Epithelial cell of prostate (primary cell): ENCODE measurements around the gene FBLN2.
"Not testable (repeated sequence)": the region's sequence is repeated elsewhere in the genome, so short reads cannot be mapped to it uniquely, and the experiment has no call there.

Source experiments
- DNase-seq: peaks from one replicate; pipeline ENCODE4 v3.0.0-alpha.2; 2011; ENCODE audit warnings: low read depth, low spot score
- H3K27ac ChIP-seq: fragments of 450-650 bp; 2 replicates; pipeline ENCODE4 v1.5.1; 2017; ENCODE audit warnings: mild to moderate bottlenecking

The FBLN2 gene

GRCh38 chr3:13513051-13513912 lies 35.6 kb upstream of the FBLN2 start:
- no peak overlapping the region for H3K27ac ChIP-seq
- DNase-seq, result no peak

GRCh38 chr3:13513913-13514517 lies 34.9 kb upstream of the FBLN2 start:
- no peak overlapping the region for H3K27ac ChIP-seq
- DNase-seq, result no peak

GRCh38 chr3:13514639-13515435 lies 34.1 kb upstream of the FBLN2 start:
- DNase-seq, result no peak

GRCh38 chr3:13515786-13516759 lies 32.9 kb upstream of the FBLN2 start:
- DNase-seq, result no peak
- no peak overlapping the region for H3K27ac ChIP-seq

More at GRCh38 chr3:13514639-13515435, 34.1 kb upstream of the FBLN2 start:
- no peak overlapping the region for H3K27ac ChIP-seq

GRCh38 chr3:13516760-13517135 lies 32.2 kb upstream of the FBLN2 start:
- no peak overlapping the region for H3K27ac ChIP-seq
- no peak for DNase-seq

- no peak overlapping the region for H3K27ac ChIP-seq
- no peak for DNase-seq
These were observed 31.5 kb upstream of the FBLN2 start for GRCh38 chr3:13517253-13517977.

- no peak overlapping the region for H3K27ac ChIP-seq
- DNase-seq, result no peak
These were observed 30.4 kb upstream of the FBLN2 start for GRCh38 chr3:13518516-13518953.

- no peak overlapping the region for H3K27ac ChIP-seq
- no peak for DNase-seq
These were observed 29.7 kb upstream of the FBLN2 start for GRCh38 chr3:13519006-13519791.

GRCh38 chr3:13520326-13520880 lies 28.5 kb upstream of the FBLN2 start:
- DNase-seq, result no peak
- H3K27ac ChIP-seq, result no peak overlapping the region

- no peak for DNase-seq
- no peak overlapping the region for H3K27ac ChIP-seq
These were observed 27.6 kb upstream of the FBLN2 start for GRCh38 chr3:13521309-13521708.

- not testable (repeated sequence) for DNase-seq, H3K27ac ChIP-seq
These were observed 27.2 kb upstream of the FBLN2 start for GRCh38 chr3:13521749-13522148.

GRCh38 chr3:13522236-13522635 lies 26.7 kb upstream of the FBLN2 start:
- DNase-seq, result no peak
- no peak overlapping the region for H3K27ac ChIP-seq

GRCh38 chr3:13524979-13525669 lies 23.8 kb upstream of the FBLN2 start:
- peak overlapping the region; percentile 19 for H3K27ac ChIP-seq
- no peak for DNase-seq

GRCh38 chr3:13525827-13526625 lies 22.9 kb upstream of the FBLN2 start:
- peak overlapping the region; percentile 19 for H3K27ac ChIP-seq
- no peak for DNase-seq

- H3K27ac ChIP-seq, result no peak overlapping the region
- no peak for DNase-seq
These were observed 22.3 kb upstream of the FBLN2 start for GRCh38 chr3:13526626-13526949.

GRCh38 chr3:13528217-13528867 lies 20.6 kb upstream of the FBLN2 start:
- DNase-seq, result no peak
- no peak overlapping the region for H3K27ac ChIP-seq
